PC-9 (cell line): ENCODE data around the gene CST6. TPM values are rescaled to one million over a fixed set of nuclear protein-coding genes. Genes with fewer than 3 reads are reported as not detected.

Experiments
- BruUV-seq: library from RNA; stranded (reverse); fragments of 400-500 nt; replicated peaks from 2 replicates; lab custom pipeline; 2021; lab: Mats Ljungman, UMichigan
- CTCF ChIA-PET: fragments of 300-600 bp; sonication (Branson Sonifier 250); formaldehyde crosslinking; loops from one replicate; lab custom pipeline; 2022; ENCODE audit warnings: antibody characterized with exemption; lab: Charles Lee
- POLR2A ChIA-PET: fragments of 300-600 bp; sonication (Branson Sonifier 250); formaldehyde crosslinking; loops from one replicate; lab custom pipeline; 2022; ENCODE audit warnings: antibody characterized with exemption; ENCODE audit not compliant: unreplicated experiment; lab: Charles Lee
- DNase-seq, 2 experiments: peaks; one replicate each; pipeline versions ENCODE4 v3.0.0 to v3.0.0-alpha.2; 2015 to 2022; ENCODE audit warnings: mixed read lengths in 1 of 2
- H2AFZ ChIP-seq: fragments of 200-600 bp; sonication (generic); 2 replicates; pipeline ENCODE4 v1.8.1; 2017; ENCODE audit warnings: antibody characterized with exemption
- H3F3A ChIP-seq: fragments of 200-600 bp; sonication (generic); 2 replicates; pipeline ENCODE4 v1.8.1; 2017; ENCODE audit warnings: antibody characterized with exemption, mild to moderate bottlenecking, low read depth; ENCODE audit not compliant: insufficient read depth
- H3K27ac ChIP-seq: fragments of 200-600 bp; sonication (generic); 2 replicates; pipeline ENCODE4 v1.6.1; 2016; ENCODE audit warnings: mixed run types
- H3K27me3 ChIP-seq: fragments of 200-600 bp; sonication (generic); 2 replicates; pipeline ENCODE4 v1.6.1; 2016; ENCODE audit warnings: low read depth, mixed run types; ENCODE audit not compliant: insufficient read depth
- H3K36me3 ChIP-seq: fragments of 200-600 bp; sonication (generic); 2 replicates; pipeline ENCODE4 v1.6.1; 2016; ENCODE audit warnings: low read depth, mixed run types
- H3K4me1 ChIP-seq: fragments of 200-600 bp; sonication (generic); replicated peaks from 2 replicates; pipeline ENCODE4 v1.6.1; 2016; ENCODE audit warnings: mixed run types; ENCODE audit not compliant: insufficient read depth
- H3K4me2 ChIP-seq: fragments of 200-600 bp; sonication (generic); 2 replicates; pipeline ENCODE4 v1.6.1; 2017; ENCODE audit warnings: mixed run types
- H3K4me3 ChIP-seq: fragments of 200-600 bp; sonication (generic); 2 replicates; pipeline ENCODE4 v1.6.1; 2016; ENCODE audit warnings: mixed run types
- H3K79me2 ChIP-seq: fragments of 200-600 bp; sonication (generic); 2 replicates; pipeline ENCODE4 v1.6.1; 2017; ENCODE audit warnings: low read depth, mixed run types
- H3K9me2 ChIP-seq: fragments of 200-600 bp; sonication (generic); 2 replicates; pipeline ENCODE4 v1.8.1; 2017; ENCODE audit warnings: mild to moderate bottlenecking; ENCODE audit not compliant: insufficient read depth
- H3K9me3 ChIP-seq: fragments of 200-600 bp; sonication (generic); 2 replicates; pipeline ENCODE4 v1.8.1; 2016; ENCODE audit warnings: low read depth; ENCODE audit not compliant: insufficient read depth
- H4K20me1 ChIP-seq: fragments of 200-600 bp; sonication (generic); 2 replicates; pipeline ENCODE4 v1.8.1; 2017; ENCODE audit not compliant: insufficient read depth
- EZH2 ChIP-seq: fragments of 200-600 bp; sonication (generic); IDR thresholded peaks from 2 replicates; pipeline ENCODE4 v1.8.0; 2017; ENCODE audit warnings: antibody characterized with exemption, low read depth
- intact Hi-C: fragments of 100-400 bp; cut with micrococcal nuclease; formaldehyde crosslinking; loops from one replicate; pipeline ENCODE4 v1.10.0; 2022; ENCODE audit not compliant: unreplicated experiment
- total RNA-seq: library from RNA; stranded (reverse); gene quantifications from 2 replicates; pipeline ENCODE4 v1.2.3, GENCODE V29; 2021
- TF ChIP-seq, protein P1 (sequence below): fragments of 200-600 bp; sonication (generic); conservative IDR thresholded peaks from 2 replicates; pipeline ENCODE4 v1.6.1; 2017; ENCODE audit warnings: mixed run types, antibody characterized with exemption, mild to moderate bottlenecking, moderate library complexity

The CST6 gene
- total RNA-seq, 1 experiment from 2014 or later = 52.0 TPM

- intact Hi-C loops = no loop called here
- H3K9me2 ChIP-seq = no peaks in the 10 kb centered on the region
- TF ChIP-seq EZH2 = no peak
- TF ChIP-seq, protein P1, sequence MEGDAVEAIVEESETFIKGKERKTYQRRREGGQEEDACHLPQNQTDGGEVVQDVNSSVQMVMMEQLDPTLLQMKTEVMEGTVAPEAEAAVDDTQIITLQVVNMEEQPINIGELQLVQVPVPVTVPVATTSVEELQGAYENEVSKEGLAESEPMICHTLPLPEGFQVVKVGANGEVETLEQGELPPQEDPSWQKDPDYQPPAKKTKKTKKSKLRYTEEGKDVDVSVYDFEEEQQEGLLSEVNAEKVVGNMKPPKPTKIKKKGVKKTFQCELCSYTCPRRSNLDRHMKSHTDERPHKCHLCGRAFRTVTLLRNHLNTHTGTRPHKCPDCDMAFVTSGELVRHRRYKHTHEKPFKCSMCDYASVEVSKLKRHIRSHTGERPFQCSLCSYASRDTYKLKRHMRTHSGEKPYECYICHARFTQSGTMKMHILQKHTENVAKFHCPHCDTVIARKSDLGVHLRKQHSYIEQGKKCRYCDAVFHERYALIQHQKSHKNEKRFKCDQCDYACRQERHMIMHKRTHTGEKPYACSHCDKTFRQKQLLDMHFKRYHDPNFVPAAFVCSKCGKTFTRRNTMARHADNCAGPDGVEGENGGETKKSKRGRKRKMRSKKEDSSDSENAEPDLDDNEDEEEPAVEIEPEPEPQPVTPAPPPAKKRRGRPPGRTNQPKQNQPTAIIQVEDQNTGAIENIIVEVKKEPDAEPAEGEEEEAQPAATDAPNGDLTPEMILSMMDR = no peak
- peaks cover 25% of the 10 kb centered on the region for H3K36me3 ChIP-seq
- H3K9me3 ChIP-seq = no peaks in the 10 kb centered on the region
- no peak overlapping the region for H3K4me2 ChIP-seq
- peaks cover 29% of the 10 kb centered on the region for H3K79me2 ChIP-seq
- H3K4me3 ChIP-seq = no peak overlapping the region
- H3F3A ChIP-seq = peaks cover 39% of the 10 kb centered on the region
- ChIA-PET CTCF (no interaction called here), POLR2A (no interaction called here)
- BruUV-seq = no TSS peak
- H2AFZ ChIP-seq = no peak overlapping the region
- DNase-seq = no peak
- peaks cover 7% of the 10 kb centered on the region; the same call in 1 of the 2 replicates for H4K20me1 ChIP-seq
- no peak overlapping the region for H3K27ac ChIP-seq
- peaks cover 6% of the 10 kb centered on the region for H3K4me1 ChIP-seq
- no peaks in the 10 kb centered on the region for H3K27me3 ChIP-seq
Observed at GRCh38 chr11:65997286-65997685, 14.5 kb upstream of the CST6 start.

- no peaks in the 10 kb centered on the region for H3K27me3 ChIP-seq
- peaks cover 14% of the 10 kb centered on the region for H3K4me1 ChIP-seq
- peak within 1 kb of the TSS; percentile 90 for H3K4me3 ChIP-seq
- peaks cover 33% of the 10 kb centered on the region for H3K36me3 ChIP-seq
- H3F3A ChIP-seq = peaks cover 53% of the 10 kb centered on the region
- peak within 1 kb of the TSS; percentile 99 for H3K4me2 ChIP-seq
- POLR2A ChIA-PET = interaction anchor here (0.5 to 1.4 kb wide), 5 partner anchors 9 to 200 kb away, joined by 5 to 12 read pairs (median 11); partner anchors contain the start of genes EFEMP2, FIBP and FOSL1
- intact Hi-C loops = loop anchor here (1.0 to 2.0 kb wide), 3 partner anchors 11 to 51 kb away; partner anchors contain the start of gene SF3B2
- H2AFZ ChIP-seq = peak within 1 kb of the TSS; percentile 88
- peak; percentile 94 to 97 for DNase-seq
- peak within 1 kb of the TSS; percentile 78 for H3K27ac ChIP-seq
- BruUV-seq = no TSS peak
- H4K20me1 ChIP-seq = peaks cover 7% of the 10 kb centered on the region; the same call in 1 of the 2 replicates
- no peaks in the 10 kb centered on the region for H3K9me2 ChIP-seq
- TF ChIP-seq, protein P1 = no peak
- TF ChIP-seq EZH2 = no peak
- H3K9me3 ChIP-seq = no peaks in the 10 kb centered on the region
- peaks cover 51% of the 10 kb centered on the region for H3K79me2 ChIP-seq
- CTCF ChIA-PET = interaction anchor here (0.6 to 1.1 kb wide), 6 partner anchors 20 to 442 kb away, joined by 3 to 12 read pairs (median 4); partner anchors contain the start of gene MUS81
Observed at GRCh38 chr11:66001942-66002647, 9.7 kb upstream of the CST6 start, which contains the start of the genes BANF1 and EIF1AD. Gene BANF1 (plus strand): TSS chr11:66002503. CDS start chr11:66003251, 748 bp downstream. Gene EIF1AD (minus strand): TSS chr11:66002157. CDS start chr11:66000389, 1,768 bp downstream.

DNA sequence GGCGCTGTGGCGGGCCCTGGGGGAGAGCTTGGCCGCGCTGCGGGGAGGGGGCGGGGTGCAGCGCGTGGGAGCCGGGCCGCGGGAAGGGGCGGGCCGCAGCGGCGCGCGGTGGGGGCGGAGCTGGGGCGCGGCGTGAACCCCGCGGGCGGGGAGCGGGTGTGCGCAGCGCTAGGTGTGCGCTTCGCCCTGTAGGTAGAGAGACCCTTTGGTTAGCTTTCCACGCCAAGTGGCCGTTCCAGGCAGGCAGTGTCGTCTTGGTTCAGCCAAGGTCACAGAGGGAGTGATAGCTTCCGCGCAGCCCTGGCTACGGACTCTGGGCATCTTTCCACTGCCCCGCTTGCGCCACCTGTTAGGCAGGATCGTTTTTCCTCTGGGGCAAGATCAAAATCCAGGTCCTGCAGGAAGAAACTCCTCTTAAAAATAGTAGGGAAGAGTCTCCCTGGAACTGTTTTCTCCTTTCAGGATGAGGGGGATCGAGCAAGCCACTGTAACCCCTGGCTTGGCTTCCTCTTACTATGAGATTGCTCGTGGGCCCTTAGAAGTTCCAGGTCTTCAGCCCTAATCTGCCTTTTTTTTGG lies 9.1 kb upstream of the CST6 start:
- BruUV-seq = no TSS peak

More for the DNA sequence above, 9.1 kb upstream of the CST6 start:
- H3K4me3 ChIP-seq = peak overlapping the region; percentile 90
- H3K4me2 ChIP-seq = peak overlapping the region; percentile 99
- peaks cover 57% of the 10 kb centered on the region for H3F3A ChIP-seq
- H2AFZ ChIP-seq = peak overlapping the region; percentile 88
- peaks cover 51% of the 10 kb centered on the region for H3K79me2 ChIP-seq
- DNase-seq = peak; percentile 53 to 70
- H4K20me1 ChIP-seq = peaks cover 7% of the 10 kb centered on the region; the same call in 1 of the 2 replicates
- H3K36me3 ChIP-seq = peaks cover 33% of the 10 kb centered on the region
- H3K9me3 ChIP-seq = no peaks in the 10 kb centered on the region
- ChIA-PET POLR2A (interaction anchor here (0.5 to 1.4 kb wide), 6 partner anchors 8 to 265 kb away, joined by 3 to 12 read pairs (median 6); partner anchors contain the start of genes EFEMP2 and FOSL1), CTCF (interaction anchor here (0.7 to 1.1 kb wide), 3 partner anchors 20 to 443 kb away, joined by 3 to 11 read pairs (median 4); partner anchors contain the start of gene MUS81)
- peak overlapping the region; percentile 78 for H3K27ac ChIP-seq
- H3K9me2 ChIP-seq = no peaks in the 10 kb centered on the region
- intact Hi-C loops = loop anchor here (1.0 to 2.0 kb wide), 3 partner anchors 11 to 50 kb away; partner anchors contain the start of gene SF3B2
- TF ChIP-seq, protein P1 = no peak; the same call in 1 of the 2 replicates
- TF ChIP-seq EZH2 = no peak
- peaks cover 14% of the 10 kb centered on the region for H3K4me1 ChIP-seq
- H3K27me3 ChIP-seq = no peaks in the 10 kb centered on the region
